Occipital lobe (tissue), 2 donors: ENCODE results near the gene TMEM119. TPM values are rescaled to one million over a fixed set of nuclear protein-coding genes. Genes with fewer than 3 reads are reported as not detected.

Experiments used
- DNase-seq: peaks from one replicate; lab custom pipeline; 2025; lab: John Stamatoyannopoulos, UW
- total RNA-seq: library from RNA; depleted of rRNA; stranded (reverse); fragments of >200 nt; gene quantifications from one replicate; pipeline ENCODE4 v1.2.3, GENCODE V29; 2014

Gene TMEM119, protein sequence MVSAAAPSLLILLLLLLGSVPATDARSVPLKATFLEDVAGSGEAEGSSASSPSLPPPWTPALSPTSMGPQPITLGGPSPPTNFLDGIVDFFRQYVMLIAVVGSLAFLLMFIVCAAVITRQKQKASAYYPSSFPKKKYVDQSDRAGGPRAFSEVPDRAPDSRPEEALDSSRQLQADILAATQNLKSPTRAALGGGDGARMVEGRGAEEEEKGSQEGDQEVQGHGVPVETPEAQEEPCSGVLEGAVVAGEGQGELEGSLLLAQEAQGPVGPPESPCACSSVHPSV
- total RNA-seq = 2.2 TPM

DNA sequence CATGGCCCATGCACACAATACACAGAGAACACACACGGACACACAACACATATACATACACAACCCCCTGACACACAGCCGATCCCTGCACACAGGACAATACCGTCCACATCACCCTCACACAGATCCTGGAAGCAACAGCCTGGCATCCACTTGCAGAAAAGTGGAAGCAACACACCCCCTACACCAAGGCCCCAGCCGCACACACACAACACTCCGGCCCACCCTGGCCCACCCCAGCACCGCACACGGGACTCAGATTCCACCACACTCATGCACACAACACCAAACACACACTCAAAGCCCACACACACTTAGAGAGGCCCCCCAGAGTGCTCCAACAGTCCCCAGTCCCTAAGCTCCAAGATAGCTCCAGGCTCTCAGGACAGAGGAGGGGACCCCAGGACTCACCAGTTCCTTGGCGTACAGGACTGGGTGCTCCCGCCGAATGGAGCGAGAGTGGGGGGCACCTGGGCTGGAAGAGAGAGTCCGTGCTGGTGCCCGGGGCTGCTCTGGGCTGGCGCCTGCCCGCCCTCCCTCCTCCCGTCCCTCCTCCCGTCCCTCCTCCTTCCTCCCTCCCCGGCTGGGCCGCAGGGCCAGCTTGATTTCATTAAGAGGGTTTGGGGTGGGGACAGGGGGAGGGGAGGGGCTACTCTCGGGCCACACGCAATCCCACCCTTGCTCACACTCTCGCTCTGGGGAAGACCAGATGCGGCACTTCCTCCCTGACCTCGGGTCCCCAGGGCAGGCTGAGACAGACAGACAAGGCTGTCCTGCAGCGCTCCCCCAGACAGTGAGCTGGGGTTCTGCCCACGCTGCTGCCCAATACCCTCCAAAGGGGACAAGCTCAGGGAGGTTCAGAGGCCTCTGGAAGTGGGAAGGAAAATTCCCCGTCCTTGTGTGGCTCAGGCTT lies at the start of gene TMEM119:
Gene TMEM119, minus strand, starts transcription at position 526 of the 913 bp plus-strand sequence. CDS start 5,701 bp downstream, outside the sequence.
- DNase-seq = no peak

DNA sequence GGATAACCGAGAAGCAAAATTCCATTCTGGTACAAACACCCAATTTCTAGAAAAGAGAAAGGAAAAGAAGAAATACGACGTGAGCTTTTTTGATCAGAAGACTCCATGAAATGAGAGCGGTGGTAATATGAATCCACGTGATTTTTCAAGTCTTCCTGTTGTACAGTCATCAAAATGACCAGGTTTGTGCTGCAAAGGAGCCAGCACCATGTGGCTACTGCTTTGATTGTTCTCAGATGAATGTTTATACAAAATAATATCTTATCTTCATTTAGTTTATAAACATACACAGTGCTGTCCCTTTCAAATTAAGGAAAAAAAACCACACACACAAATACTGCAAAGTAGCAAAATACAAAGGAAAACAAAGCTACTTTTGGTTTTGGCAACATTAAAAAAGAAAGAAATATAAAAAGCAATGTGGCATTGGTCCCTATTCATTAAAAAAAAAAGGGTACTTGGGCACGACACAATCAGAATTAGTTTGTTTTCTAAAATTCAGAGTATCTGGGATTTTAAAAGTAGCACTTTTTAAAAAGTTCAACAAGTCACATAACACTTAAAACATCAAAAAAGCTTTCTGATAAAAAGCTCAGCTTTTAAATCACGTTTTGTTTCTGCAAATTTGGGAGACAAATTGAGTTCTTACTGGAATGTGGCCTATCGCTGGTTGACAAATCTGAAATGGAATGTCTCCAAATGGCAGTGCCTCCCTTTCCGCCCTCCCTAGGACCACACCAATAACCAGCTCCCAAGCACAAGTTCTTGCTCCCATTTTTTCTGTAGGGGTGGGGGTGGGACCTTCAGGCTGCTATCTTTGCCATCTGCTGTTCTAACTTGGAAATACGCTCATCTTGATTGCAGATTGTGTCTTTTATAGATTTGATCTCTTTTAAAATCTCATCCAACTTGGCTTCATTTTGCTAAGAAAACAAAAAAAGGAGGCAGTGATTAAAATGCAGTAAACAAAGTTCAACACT lies 49.0 kb upstream of the TMEM119 start:
- no peak for DNase-seq

DNA sequence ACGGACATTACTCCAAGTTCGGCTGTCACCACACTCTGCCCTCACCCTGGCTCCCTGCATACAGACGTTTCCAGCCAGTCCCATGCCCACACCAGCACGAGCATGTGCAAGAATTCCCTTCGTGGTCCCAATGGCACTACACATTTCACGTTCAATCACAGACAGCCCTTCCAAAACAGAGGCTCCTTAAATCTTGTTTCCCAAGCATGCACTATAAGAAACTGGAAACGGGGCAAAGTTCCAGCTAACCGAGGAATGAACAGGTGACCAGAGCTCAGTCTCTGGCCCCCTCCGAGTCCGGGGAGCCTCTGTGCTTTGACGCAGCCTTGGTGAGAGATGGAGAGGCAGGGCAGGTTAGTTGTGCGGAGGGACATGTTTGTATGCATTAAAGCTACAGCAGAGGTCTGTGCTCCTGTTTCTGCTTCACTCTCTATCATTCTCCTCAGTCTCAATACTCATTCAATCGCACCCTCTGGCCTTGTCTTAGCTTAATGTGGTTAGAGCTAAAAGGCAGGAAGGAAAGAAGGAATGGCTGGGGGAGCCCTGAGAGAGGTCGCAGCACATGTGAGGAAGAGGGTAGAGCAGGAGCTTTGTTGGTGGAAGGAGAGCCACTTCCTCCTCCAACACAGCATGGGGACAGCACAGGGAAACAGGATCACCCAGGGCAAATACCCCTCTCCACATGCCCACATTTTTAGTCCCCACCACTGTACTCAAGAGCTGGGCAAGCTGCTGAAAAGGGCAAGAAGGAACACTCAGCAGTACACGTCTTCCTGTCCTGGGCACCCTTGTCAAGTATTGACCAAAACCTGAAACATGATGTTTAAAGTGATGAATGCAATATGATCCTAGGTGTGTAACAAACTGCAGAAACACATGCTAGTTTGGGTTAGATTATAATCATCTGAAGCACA lies 48.1 kb upstream of the TMEM119 start:
- no peak for DNase-seq

DNA sequence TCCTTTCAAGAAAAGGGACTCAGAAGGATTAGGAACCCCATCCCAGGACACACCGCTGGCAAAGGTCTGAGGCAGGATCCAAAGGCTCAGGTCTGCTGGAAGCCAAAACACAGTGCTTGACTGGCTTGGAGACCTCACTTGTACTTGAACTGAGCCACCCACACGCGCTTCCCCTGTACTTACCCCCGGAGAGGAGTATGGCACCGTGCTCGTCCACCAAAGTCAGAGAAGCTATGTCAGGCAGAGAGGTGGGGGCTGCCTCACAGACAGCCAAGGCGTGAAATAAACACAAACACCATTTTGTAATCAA lies 46.9 kb upstream of the TMEM119 start:
- no peak for DNase-seq

DNA sequence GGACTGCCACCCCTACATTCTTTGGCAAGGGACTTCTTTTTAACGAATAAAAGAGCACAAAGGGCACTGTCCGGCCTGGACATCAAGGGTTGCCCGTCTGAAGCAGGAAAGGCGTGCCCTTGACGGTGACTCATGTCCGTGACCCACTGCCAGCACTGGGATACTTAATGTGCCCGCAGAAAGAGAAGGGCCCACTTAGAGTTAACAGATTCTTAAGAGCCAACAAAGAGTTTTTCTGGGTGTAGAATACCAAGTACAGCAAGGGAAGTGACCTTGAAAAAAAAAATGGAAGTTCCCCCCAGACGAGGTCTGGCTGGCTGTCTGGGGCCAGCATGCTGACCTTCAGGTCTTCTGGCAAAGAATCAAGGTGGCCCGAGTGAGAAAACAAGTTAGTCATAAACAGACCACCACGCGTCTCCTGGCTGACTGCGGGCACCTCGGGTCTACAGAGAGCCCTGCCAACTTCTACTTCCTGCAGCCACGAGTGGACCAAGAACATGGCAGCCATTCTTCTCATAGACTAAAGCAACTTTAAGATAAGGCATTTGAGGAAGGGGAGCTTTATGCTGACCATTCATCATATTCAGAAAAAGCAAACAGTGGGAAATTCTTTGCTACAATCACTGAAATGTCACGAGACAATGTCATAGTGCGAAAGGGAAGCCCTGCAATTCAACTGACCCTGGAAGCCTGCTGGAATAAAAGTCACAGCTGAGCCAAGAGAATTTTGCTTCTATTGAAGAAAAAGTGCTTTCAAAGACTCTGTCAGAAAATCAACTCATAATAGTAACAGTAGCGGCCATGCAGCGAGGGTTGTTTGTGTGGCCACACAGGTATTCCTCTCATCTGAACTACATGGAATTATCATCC lies 46.3 kb upstream of the TMEM119 start:
- no peak for DNase-seq

DNA sequence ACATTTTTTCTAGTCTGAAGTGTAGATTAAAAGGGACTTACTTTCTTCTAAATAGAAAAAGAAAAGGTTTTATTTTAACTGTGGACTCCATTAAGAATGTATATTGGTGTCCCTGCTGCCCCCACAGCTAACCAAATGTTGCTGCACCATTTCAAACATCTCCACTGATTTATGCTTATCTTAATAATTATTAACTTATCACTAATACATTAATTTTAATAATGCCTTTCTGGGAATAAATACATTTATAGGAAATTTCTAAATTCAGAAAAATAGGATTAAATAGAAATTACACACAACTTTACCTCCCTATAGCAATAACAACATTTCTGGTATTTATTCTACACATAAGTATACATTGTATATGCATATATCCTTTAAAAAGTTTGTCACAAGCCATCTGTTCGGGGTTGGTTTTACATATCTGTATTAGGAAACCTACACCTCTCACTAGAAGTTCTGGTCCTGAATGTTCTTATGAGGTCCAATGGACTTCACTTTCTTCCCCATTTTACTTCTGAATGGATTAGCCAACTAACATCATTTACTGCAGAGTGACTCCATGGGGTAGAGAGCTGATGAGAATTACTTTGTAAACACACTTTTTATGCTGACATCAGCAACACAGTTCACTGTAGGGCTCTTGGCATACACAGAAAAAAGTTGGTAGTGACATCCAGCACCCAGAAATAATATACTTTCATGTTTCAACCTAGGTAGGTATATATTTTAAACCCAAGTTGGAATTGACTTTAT lies 45.2 kb upstream of the TMEM119 start:
- no peak for DNase-seq

DNA sequence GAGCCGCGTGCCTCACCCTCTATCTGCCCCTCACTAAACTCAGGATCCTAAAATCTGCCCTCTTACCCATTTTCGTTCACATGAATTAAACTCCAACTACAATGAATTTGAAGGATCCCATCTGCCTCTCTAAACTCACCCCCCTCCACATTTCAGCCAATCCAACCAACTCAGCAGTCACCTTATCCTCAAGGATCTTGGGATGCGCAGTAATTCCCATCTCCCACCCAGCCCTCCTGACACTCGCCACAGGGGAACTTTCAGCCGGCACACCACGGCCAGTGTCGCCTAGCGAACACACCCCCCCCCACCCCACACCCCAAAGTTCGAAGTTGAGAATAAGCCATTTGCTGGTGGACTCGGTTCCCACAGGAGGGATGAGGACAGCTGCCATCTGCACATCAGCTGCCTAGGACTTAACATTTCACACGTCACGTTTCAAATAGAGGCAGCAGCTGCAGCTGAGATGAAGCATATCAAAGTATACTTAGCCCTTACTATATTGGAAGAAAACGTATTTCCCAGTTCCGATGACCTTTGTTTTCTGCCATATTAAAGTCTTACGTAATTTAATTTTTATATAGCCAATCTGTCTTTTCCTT lies 44.5 kb upstream of the TMEM119 start:
- DNase-seq = no peak

DNA sequence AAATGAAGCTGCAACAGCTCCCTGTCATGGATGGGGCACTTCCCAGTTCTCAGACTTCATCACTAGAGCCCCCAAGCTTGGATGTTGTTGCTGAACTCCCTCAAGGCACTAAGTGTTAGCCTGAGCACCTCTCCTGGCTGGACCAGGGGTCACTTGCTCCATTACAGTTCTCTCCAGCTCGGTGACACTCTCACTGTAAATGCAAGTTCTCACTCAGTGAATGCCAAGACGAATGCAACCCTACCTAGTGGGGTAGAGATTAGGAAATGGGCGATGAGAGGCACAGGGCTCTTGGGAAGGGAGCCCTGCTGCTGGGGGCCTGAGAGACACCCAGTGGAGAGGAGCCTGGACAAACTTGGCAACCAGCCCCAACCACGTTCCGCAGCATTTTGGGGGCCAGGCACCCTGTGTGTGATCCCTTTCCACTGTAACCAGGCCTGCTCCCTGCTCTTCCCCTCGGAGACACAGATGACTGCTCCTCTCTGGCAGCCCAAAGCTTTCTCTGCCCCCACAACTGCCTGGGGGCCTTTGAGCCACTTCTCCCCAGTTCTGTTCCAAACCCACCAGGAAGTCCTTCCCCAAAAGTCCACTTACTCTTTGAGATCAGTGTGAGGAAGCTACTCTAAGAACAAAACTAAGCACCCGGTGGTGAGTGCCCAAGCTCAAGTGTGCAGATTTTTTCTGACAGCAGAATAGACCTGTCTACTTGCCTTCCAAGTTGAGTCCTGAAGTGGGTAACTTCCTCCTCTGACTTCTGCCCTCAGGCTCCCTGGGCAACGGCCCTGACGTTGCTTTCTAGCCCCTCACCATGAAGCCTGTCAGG lies 43.8 kb upstream of the TMEM119 start:
- no peak for DNase-seq

DNA sequence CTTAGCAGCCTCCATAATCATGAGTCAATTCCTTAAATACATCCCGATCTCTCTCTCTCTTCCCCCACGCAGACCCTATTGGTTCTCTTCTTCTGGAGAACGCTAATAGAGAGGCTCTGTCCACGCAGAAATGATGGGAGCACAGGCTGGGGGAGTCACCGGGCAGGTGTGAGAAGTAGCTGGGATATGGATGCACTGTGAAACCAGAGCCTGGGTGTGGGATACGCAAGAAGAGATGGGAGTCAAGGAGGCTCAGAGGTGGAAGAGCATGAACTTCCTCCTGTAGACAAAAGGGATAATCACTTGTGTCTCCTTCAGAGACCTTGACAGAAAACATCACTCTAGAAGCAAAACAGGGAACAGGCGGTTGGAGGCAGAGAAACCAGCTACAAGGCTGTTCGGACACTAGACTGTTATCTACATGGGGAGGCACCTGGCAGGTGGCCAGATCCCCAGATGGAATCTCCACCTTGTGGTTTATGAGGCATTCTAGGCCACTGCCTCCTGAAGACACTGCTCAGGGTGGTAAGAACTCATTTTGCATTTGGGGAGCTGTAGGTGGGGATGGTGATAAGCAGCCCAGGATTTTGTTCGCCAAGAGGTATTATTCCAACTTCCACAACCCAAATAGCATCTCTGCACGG lies 43.0 kb upstream of the TMEM119 start:
- no peak for DNase-seq

DNA sequence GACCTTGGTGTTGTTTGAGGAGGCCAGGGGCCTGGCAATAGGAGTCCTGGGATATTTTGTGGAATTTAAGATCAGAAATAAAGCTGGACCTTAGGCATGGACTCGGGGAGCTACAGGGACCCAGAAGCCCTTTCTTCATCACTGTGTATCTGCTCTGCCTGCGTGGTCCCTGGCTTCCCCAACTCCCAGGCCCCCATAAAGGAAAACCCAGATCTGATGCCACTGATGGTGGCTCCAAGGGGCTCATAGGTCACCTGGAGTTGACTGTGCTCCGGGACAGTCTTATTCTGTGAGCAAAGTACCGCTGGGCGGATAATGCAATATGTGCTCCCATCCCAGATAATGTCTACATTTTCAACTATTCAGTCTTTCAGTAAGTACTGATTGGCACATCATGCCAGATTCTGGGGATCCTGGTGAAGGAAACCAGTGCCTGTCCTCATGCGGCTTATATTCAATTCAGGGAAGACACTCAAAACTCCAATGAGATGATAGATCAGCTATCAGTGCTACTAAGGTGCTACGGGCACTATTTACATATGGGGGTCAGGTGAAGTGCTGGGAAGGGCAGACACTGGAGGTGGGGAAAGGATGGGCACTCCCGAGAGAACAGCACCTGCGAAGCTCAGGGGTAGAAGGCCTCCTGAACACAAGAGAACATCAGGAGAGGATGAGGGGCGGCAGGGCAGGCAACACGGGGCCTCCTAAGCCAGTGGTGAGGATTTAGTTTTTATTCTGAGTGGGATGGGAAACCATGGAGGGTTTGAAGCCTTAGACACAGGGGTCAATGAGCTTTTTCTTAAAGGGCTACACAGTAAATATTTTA lies 41.3 kb upstream of the TMEM119 start:
- DNase-seq = no peak

DNA sequence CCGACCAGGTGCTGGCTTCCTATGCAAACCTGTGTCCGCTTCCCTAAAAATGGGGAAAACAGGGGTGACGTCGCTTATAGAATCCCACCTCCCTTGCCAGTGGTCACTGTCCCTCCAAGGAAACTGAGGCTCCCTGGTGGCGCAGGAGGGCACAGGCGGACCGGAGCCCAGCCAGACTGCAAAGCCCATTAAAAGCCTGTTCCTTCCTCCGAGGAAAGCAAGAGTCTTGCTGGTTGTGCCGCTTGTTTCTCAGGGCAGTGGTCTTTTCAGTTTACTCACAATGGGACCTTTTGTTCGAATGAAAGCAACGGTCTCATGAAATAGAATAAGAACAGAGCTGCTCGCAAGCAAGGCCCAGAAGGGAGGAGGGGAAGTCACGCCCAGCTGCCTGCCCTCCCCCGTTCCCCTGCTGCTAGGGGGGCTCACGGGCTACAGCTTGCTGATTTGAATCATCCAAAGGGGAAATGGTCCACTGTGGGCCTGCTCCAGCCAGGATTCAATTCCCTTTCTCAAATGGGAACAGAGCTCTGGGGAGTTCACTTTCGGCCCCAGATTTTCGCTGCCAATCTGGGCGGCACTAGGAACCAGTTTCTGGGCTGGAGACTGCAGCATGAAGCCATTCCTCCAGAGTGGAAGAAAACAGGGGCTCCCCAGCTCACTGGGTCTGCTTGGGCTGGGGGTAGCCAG lies 40.4 kb upstream of the TMEM119 start:
- peak; percentile 24 for DNase-seq

DNA sequence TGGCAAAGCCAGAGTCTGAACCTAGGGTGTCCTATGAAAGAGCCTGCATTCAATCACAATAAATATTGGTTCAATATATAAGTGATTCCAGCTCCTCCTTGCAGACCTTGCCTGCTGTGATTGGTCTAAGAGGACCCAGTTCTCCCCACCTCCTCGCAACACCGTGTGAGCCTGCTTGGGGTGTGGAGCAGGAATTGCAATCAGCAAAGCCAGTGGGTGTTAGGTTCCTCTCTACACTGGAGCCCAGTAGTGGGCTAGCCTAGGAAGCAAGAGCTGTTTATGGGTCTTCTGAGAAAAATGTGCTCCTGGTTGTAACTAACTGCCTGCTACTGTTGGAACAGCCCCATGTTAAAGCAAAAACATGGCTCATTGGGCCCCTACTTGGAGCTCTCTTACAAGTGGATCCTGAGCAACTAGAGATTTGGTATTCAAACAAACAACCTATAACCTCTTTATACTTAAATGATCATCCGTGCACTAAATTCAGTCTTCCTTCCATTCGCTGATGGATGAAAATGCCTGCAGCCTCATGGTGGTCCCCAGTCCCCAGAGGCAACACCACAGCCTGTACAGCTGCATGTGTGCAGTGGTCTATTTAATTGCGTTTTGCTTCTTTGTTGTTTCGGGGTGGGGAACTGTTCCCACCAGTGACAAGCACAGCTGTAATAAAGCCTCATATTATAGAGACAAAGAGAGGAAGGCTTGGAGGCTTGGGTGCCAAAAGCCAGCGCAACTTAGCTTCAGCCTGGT lies 39.5 kb upstream of the TMEM119 start:
- no peak for DNase-seq

DNA sequence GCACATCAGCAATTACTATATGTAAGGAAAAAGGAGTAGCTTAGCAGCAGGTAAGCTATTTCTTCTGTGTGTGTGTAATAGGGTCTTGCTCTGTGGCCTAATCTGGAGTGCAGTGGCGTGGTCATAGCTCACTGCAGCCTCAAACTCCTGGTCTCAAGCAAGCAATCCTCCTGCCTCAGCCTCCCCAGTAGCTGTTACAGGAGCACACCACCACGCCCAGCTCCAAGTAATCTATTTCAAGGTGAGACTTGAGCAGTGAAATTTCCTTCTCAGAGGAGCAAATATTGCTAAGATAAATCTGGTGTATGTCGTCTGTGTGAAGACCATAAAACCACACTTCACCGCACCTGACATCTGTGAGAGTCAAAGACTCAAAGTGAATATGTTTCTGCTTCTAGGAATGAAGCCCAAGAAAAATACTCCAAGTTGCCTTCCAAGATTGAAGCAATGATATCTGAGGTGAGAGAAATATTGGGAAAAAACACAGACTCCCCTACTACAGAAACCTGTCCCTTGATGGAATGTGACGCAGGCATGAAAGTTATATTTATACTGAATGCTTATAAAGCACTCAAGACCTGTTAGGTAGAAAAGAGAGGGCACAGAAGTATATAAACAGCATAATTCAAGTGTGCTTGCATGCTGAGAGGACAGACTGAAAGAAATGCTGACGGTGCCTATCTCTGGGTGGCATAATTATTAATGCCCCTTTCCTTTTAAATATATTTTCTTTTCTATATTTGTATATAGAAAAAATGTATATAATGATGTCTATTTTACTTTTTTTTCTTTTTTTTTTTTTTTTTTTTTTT lies 38.3 kb upstream of the TMEM119 start:
- DNase-seq = no peak
